Measurements from ENCODE around the gene OLFML1.

OLFML1 gene

DNA sequence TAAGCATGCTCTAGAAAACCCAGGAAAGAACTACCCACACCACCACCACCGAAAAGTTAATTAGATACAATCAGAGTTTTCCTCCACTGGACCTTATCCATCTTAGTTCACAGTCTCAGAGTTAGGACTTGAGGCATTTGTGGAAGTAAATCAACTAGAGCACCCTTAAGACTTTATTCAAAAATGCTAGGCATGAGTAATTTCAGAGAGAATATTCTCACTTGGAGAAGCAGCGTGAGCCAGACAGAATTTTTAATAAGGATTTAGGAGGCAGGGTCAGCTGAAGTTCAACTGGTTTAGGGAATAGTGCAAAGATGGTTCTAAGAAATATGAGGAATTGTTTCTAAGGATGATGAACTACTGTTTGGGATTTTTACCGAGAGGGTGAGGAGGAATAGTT is 1.2 kb upstream of the OLFML1 start:
- DNase-seq: no peak

- DNase-seq: no peak
Observed at GRCh38 chr11:7484645-7485044, 661 bp upstream of the OLFML1 start.

- DNase-seq: no peak
Observed at GRCh38 chr11:7486098-7486780, 933 bp downstream of the OLFML1 start.

DNA sequence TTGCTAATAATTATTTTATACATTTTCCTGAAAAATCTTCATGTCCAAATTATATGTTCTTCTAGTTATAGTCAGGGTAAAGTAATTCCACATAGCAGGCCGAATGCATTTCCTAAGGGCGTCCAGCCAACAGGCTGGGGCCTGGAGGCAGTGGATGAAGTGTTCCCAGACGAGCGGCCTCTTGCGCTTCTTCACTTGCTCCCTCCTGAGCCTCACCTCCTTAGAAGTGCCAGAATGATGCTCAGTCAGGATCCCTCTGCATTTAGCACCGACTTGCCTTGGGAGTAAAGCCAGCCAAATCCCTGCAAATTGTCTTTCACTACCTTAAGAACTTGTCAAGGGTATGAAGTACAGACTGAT is 1.5 kb downstream of the OLFML1 start:
- no peak for DNase-seq

DNA sequence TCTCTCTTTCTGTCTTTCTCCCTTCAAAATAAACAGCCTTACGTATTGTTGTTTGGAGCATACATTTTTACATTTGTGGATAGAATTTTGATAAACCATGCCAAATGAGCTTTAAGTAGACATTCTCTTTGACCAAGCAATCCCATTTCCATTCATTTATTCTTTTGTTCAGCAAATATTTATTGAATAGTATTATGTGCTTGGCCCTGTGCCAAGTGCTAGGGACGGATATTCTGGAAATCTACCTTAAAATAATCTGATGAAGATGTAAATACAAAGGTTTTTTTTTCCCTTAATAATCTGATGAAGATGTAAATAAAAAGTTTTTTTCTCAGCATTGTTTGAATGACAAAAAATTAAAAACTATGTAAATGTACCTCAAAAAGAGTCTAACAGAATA is 2.1 kb downstream of the OLFML1 start:
- DNase-seq: no peak

DNA sequence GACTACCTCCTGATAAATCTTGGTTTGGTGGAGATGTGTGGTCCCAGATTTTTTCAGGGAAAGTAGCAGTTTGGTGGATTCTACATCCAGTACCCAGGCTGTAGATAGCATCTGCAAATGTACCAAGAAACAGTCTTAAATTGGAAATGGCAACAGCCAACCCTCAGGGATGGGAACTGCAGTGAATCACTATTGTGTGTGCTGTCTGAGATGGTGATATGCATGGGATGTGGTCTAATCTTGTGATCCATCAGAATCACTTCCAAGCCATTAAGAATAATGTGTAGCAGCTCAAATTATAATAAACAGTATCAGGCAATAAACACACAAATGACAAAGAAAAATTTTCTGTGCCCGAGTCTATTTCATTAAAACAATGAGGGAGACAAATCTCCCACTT is 3.4 kb downstream of the OLFML1 start:
- DNase-seq: no peak

DNA sequence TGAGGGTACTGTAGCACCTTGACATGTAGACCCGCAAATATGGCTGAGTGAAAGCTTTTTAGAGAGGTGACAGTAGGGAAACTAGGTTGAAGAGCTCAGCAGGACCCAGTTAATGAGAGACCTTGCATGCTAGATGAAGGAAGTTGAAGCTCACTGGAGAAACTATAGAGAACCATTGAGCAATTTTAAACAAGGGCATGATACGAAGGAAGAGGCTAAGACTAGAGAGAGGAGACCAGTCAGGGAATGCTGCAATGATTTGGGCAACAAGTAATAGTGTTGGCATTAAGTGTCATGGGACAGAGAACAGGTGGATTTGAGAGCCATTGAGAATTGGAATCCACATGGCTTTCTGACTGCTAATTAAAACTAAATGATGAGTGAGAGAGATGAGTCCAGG is 4.1 kb downstream of the OLFML1 start:
- DNase-seq: no peak

- DNase-seq: no peak
Observed at GRCh38 chr11:7490054-7490453, 4.7 kb downstream of the OLFML1 start.

DNA sequence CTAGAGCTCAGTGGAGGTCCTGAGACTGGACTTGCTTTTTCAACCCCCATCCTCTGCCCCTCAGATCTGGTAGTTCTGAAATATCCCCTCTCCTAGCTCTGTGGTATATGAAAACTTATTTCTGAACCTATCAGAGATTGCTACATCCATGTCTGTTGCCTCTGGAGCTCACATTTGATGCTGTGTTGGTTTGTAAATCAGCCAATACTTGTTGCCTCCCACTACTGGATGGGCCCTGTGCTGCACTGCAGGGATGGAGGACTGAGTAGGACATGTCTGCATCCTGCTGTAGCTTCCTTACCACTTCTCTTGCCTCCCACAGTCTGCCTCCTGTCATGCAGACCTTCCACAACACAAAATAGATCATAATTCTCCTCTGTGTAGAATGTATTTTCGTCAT is 5.2 kb downstream of the OLFML1 start:
- DNase-seq: no peak

GRCh38 chr11:7492253-7492652 is 6.9 kb downstream of the OLFML1 start:
- DNase-seq: no peak

GRCh38 chr11:7493670-7494069 is 8.4 kb downstream of the OLFML1 start:
- no peak for DNase-seq

GRCh38 chr11:7494086-7494745 is 8.9 kb downstream of the OLFML1 start:
- no peak for DNase-seq

DNA sequence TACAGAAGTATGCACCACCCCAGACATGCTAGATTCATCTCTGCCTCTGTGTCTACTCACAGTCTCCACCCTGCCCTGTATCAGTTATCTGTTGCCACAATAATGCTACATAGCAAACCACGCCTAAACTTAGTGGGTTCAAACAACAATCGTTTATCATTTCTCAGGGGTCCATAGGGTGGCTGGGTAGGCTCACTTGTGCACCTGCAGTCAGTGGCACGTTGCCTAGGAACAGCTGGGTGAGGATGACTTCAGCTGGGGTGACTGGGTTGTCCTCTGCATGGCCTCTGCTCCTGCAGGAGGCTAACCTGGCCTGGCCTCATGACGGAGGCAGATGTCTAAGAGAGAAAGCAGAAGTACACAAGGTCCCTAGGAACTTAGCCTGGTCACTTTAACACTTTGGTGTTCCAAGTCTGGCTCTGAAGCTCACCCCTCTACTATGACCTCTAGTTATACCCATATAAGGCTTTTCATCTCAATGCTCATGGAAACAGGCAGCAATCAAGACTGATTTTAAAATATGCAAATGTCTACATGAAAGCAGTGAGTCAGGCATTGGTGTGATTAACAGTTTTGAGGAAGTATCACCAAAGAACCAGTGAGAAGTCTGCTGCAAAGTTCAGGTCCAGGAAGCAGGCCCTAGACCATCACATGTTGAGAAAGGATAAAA is 10.7 kb downstream of the OLFML1 start:
- DNase-seq: no peak

GRCh38 chr11:7498193-7498592 is 12.9 kb downstream of the OLFML1 start:
- DNase-seq: no peak

- no peak for DNase-seq
Observed at GRCh38 chr11:7499081-7499480, 13.8 kb downstream of the OLFML1 start.

DNA sequence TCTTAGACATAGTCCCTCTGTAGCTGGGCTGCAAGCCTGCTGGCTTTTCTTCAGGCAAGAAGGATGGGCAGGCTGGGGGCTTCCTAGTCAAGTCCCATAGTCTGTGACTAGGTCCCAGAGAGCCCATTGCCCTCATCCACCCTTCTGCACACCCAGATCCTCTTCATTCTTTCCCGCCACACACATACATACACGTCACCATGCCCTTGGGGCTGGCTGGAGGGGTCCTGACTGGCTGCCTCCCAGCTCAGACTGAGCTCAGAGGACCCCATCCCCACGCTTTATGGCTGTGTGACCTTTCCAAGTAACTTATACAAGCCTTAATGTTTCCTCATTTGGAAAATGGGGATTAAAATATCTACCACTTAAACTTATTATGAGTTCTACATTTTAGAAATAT is 14.9 kb downstream of the OLFML1 start:
- no peak for DNase-seq

- DNase-seq: no peak
Observed at GRCh38 chr11:7501251-7501650, 15.9 kb downstream of the OLFML1 start.

DNA sequence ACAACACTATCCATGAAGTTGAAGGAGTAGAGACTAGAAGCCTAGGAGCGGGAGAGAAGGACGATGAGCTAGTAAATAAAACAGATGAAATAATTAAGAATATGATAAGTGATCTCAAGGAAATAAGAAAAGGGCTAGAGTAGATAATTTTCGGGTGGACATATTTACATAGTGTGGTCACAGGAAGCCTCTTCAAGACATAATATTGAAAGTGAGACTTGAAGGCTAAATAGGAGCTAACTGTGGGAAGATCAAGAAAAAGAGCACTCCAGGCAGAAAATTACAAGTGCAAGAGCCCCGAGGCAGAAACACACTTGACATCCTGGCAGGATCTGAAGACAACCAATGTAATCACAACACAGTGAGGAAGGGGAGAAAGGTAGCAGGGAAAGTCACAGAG is 16.6 kb downstream of the OLFML1 start:
- DNase-seq: no peak

DNA sequence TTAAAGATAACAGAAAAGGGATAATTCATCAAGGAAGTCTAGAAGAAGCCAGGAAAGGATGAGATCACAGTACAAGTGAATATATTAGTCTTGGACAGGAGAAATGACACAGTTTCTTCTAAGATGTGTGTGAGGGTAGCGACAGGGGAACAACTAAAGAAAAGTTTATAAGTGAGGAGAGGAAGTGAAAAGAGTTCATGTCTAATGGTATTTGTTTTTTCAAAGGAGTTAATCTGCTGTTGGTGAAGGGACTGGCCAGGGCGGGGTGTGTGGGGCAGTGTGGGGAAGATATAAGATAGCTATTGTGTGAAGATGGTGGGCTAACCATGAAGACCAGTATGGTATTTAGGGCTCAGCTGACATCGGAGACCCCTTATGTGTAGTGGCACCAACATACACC is 20.9 kb downstream of the OLFML1 start:
- DNase-seq: no peak

GRCh38 chr11:7508087-7508486 is 22.8 kb downstream of the OLFML1 start:
- no peak for DNase-seq

GRCh38 chr11:7509966-7510365 is 24.7 kb downstream of the OLFML1 start:
- no peak for DNase-seq

DNA sequence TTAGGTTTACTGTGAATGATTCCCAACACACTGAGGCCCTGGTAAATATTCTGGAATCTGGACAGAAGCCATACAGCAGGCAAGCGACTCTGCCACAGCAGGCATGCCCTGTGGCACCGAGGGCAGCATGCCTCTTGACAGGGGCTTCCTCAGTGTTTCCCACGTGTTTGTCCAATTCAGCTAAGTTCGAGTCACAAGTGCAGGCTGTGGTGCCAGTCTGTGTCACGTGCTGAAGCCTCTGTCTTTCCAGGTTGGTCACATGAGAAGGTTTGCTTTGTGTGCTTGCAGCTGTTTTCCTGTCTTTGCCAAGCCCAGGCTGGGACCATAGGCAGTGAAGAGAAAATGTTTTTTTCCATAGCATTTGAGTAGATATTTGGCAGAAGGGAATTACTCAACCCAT is 26.1 kb downstream of the OLFML1 start:
- DNase-seq: no peak

GRCh38 chr11:7512525-7513233 is 27.4 kb downstream of the OLFML1 start:
- no peak for DNase-seq
